DMS114 treated with DMSO at 0.1 percent for 48 hours (cell line): Measurements from ENCODE around the gene SH3D19.

Experiments
- DNase-seq: peaks from one replicate; lab custom pipeline; 2025; ENCODE audit not compliant: unreplicated experiment; lab: John Stamatoyannopoulos, UW

SH3D19 gene

DNA sequence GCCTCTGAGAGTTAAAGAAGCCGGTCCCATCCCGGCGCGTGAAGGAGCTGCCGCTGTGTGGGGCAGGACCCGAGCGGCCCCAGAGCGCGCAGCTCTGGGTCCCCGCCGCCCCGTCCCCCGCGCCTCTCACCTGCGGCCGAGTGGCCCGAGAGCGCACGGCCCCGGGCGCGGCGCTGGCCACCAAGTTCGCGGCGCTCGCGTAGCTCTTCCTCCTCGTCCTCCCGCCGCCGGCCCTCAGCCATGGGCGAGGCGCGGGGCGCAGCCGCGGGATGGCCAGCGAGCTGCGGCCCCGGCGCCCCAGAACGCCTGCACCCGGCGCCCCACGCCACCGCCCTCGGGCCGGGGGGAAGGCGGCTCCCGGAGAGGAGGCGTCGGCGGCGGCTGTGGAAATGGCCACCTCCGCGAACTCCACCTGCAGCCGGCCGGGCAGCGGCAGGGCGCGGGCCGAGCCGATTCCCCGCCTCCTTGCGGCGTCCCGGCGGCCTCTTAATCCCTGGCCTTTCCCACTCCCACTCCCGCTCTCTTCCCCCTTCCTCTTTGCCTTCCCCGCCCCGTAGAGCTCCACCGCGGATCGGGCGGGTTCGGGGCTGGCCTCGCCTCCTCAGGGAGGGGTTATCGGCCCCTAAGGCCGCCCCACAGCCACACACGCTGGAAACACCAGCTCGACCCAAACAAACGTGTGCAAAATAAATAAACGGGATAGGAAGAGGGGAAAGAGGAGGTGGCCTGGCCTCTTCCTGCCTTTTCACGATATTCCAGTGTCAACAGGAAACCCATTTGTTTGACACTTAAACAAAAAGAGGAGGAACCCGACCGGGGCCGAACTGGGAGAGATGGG is at the start of gene SH3D19:
Gene SH3D19 (minus strand): TSS at position 495 of the 838 bp plus-strand sequence. CDS start 253 bp downstream, at position 242.
- DNase-seq = no peak

DNA sequence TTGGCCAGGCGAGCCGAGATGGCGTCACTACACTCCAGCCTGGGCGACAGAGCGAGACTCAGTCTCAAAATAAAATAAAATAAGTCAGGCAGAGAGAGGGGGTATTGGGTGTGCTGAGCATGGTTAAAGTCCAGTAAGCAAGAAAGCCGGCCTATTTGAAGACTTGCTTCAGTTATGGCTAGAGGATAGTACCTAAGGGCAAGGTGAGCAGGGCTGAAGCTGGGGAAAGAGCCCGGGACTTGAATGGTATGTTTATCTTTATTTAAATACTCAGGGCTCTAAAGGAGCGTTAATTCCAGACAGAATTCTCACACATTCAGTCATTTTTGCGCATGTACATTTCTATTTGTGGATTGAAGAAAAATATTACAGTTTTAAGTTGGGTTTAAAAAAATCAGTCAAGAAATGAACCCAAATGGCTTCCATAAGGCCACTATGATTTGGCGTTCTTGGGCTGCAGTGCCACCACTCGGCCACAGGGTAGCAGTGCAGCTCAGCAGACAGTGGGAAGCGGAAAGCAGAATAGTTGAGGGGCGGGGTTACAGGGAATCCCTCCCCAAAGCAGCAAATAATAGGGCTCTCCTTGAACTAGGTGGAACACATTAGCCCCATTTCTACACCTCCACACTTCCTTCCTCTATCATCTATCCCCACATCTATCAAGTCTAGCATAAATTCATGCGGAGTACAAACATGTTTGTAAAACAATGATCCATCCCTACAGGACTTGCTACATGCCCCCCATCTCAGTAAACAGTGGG is 37.2 kb upstream of the SH3D19 start:
- DNase-seq = peak; percentile 68

- DNase-seq = no peak
Measured at GRCh38 chr4:151361966-151362365, 36.6 kb upstream of the SH3D19 start.

- no peak for DNase-seq
Measured at GRCh38 chr4:151361126-151361525, 35.7 kb upstream of the SH3D19 start.

DNA sequence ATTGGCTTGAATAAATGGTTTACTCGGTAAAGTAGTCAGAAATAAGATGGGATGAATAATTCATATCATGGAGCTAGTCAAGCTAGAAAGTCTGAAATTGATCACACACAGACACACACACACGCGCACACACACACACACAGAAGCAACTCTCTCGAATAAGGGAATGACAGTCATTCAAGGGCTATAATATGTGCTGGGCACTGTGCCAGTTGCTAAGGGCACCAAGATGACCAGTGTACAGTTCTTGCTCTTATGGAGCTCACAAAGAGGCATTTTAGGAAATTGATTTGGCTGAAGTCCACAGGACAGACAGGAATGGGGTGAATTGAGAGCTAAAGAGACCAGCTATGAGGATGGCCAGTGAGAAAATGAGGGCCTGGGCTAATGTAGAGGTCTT is 34.2 kb upstream of the SH3D19 start:
- DNase-seq = no peak

DNA sequence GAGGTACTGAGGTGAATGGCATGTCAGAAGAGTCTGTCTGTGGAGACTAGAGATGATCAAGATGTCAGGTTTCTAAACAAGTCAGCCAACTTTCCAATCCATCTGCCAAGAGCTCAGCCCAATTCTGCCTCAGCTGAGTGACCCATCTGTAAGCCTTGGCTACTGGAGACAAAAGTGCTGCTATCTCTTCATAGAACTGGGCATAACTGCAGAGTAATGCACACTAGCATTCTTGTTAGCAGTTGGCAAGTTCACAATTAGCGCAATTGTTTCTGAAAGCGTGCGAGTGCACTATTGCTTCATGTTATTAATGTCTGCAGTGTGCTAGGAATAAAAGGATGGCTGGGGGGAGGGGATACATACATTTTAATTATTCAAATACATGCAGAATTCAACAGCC is 32.9 kb upstream of the SH3D19 start:
- DNase-seq = no peak

- DNase-seq = no peak
Measured at GRCh38 chr4:151356510-151356909, 31.1 kb upstream of the SH3D19 start.

DNA sequence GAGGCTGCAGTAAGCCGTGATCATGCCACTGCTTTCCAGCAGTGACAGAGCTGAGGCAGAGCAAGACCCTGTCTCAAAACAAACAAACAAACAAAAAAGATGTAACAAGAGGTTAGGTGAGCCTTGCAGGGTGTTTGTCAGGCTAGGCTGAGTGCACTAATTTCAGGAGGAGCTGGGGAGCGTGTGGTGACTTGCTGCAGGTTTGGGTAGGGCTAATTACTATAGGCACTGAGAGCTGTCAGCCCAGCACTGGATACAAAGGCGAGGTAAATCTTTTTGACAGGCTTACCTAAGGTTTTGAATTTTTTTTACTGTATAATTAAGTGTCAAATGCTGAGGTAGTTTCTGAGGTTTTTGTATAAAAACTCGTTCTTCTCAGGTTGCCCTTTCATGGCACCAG is 29.8 kb upstream of the SH3D19 start:
- DNase-seq = no peak

DNA sequence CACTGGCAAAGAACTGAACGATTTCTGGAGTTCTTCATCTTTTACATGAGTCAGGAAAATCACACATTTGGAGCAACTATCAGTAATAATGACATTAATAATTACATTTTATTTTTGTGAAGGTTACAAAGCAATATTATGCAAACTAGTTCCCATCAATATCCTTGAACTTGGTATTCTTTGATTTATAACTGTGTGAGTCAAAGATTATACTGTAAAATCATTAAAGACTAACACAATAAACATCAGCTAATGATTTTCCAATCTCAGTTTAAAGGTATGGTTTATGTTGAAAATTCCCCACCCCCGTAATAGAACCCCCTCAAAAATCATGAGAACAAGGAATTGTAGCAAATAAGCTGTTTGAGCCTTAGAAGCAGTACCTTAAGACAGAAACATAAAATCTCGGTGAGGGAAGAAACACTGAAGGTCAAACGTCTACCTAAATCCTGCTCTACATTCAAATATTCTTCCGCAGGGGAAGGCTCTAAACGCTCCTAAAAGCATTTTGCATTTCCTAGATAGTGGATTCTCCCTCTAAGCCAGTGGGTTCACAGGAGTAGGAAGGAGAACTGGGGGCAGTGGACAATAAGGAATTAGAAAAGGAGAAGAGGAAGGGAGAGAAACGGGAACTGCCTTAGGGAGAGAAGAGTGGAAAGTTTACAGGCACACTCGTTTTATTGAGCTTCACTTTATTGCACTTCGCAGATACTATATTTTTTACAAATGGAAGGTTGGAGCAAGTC is 22.3 kb upstream of the SH3D19 start:
- no peak for DNase-seq

- DNase-seq = no peak
Measured at GRCh38 chr4:151344948-151345347, 19.5 kb upstream of the SH3D19 start.

DNA sequence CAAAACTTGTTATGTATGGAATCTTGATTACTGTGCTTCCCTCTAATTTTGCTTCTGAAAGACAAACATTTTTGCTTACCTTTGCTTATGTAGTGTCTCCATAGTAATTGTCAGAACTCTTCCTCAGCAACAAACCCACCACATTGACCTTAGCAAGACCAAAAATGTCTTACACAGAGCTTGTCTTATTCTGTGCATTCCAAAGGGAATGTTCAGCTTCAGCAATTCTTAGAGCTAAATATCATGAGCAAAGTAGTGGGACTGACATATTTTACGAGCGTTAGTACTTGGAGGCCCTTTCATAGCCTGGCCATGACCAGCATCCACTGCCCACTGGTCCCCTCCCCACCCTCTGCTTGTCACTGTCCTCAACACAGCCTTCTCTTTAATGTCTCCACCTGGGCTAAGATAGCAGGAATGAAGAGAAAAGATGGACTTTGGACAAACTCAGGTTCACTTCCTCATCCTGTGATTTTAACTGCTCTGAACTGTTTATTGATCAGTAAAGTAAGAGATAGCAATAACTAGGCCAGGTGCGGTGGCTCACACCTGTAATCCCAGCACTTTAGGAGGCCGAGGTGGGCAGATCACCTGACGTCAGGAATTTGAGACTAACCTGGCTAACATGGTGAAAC is 15.5 kb upstream of the SH3D19 start:
- no peak for DNase-seq

DNA sequence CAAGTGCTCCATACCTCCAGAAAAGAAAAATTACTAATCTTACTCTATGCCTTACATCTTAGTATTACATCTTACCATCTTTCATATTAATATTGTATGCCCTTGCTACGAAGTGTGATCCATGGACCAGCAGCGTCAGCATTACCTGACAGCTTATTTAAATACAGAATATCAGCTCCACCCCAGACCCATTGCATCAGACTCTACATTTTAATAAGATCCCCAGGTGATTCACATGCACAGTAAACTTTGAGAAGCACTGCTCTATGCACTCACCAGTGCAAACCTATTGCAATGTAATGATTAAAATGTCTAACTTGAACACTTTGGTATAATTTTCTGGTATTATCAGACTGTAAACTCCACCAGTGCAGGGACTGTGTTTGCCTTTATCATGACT is 14.1 kb upstream of the SH3D19 start:
- DNase-seq = no peak

GRCh38 chr4:151331276-151332042 is 6.1 kb upstream of the SH3D19 start:
- no peak for DNase-seq

GRCh38 chr4:151329217-151330007 is 4.0 kb upstream of the SH3D19 start:
- no peak for DNase-seq

- DNase-seq = no peak
Measured at GRCh38 chr4:151325949-151326246, 493 bp upstream of the SH3D19 start.

GRCh38 chr4:151324752-151325110 is 674 bp downstream of the SH3D19 start:
- no peak for DNase-seq

DNA sequence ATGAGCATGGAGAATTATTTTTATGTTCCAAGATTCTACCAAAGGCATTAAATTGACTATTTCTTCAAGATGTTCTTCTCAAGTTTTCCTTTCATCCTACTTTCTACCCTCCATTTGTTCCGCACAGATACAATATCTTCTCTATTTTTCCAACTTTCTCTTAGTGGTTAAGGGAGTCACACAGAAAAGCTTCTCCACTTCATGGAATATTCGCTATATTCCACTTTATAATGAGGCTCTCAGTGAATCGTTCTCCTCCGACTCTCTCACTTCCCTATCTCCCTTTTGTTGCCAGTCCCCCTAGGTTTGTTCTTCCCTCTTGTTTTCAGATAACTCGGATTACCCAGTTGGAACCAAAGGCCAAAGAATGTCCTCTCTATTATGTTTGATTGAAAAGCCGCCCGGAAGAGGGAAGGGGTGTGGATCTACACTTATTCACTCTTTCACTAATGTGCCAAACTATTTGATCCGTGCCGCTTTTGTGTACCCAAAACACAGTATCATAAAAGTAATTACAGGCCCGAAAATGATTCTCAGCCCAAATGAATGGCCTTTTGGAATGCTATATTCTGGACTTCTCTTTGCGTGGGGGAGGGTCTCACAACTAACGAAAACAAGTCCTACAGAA is 1.2 kb downstream of the SH3D19 start:
- DNase-seq = no peak

GRCh38 chr4:151323667-151324066 is 1.7 kb downstream of the SH3D19 start:
- no peak for DNase-seq

DNA sequence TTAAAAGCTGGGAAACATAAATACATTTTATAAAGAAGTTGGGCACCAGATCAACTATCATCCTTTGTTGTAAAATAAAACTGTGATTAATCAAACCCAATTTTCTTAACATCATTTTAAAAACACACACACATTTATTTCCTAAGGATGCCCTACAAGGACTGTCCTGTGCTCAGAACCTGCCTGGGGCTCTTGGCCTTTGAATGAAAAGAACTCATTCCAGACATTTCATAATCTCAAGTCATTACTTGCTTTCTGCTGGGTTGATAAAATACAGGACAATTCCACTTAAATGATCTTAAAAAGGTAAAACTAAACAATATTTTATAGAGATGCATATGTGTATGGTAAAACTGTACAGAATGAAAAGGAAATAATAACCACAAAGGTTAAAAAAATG is 2.8 kb downstream of the SH3D19 start:
- DNase-seq = no peak
